IPS DF 6.9 (cell line): Measurements from ENCODE around the gene HM13.
"Not testable (repeated sequence)": the region's sequence is repeated elsewhere in the genome, so short reads cannot be mapped to it uniquely, and the experiment has no call there.

Source experiments
- DNase-seq: peaks from one replicate; pipeline ENCODE4 v3.0.0-alpha.2; 2013; ENCODE audit warnings: low read depth, low spot score
- H3K27ac ChIP-seq: one replicate; pipeline ENCODE4 v1.5.1; 2013; ENCODE audit warnings: low read length, control low read depth
- H3K27me3 ChIP-seq: 2 replicates; pipeline ENCODE4 v1.6.1; 2013; ENCODE audit warnings: mild to moderate bottlenecking, low read length; ENCODE audit not compliant: control insufficient read depth, insufficient read depth
- H3K36me3 ChIP-seq: 2 replicates; pipeline ENCODE4 v1.6.1; 2013; ENCODE audit warnings: low read length; ENCODE audit not compliant: control insufficient read depth, insufficient read depth
- H3K4me1 ChIP-seq: 2 replicates; pipeline ENCODE4 v1.6.1; 2013; ENCODE audit warnings: low read length; ENCODE audit not compliant: control insufficient read depth, insufficient read depth
- H3K4me3 ChIP-seq: 2 replicates; pipeline ENCODE4 v1.5.1; 2013; ENCODE audit warnings: mild to moderate bottlenecking, low read length
- H3K9me3 ChIP-seq: 2 replicates; pipeline ENCODE4 v1.6.1; 2013; ENCODE audit warnings: low read length, inconsistent platforms; ENCODE audit not compliant: control insufficient read depth, insufficient read depth
- WGBS: extraction: QIAGEN DNeasy Blood & Tissue Kit; methylation state at CpG from one replicate; pipeline ENCODE4 v1.1.7; 2013; ENCODE audit warnings: mixed read lengths, missing lambda C conversion rate; ENCODE audit not compliant: insufficient read length, insufficient coverage; 5-methylcytosine and 5-hydroxymethylcytosine counted together

HM13 gene

GRCh38 chr20:31574986-31575385 lies 60.7 kb downstream of the HM13 start:
- not testable (repeated sequence) for H3K4me3 ChIP-seq, H3K36me3 ChIP-seq, H3K4me1 ChIP-seq, DNase-seq, H3K27ac ChIP-seq, H3K27me3 ChIP-seq, H3K9me3 ChIP-seq
- WGBS, result no CpG with 5 or more reads among the region's 10 CpGs

- H3K27me3 ChIP-seq, result no peaks in the 10 kb centered on the region
- H3K9me3 ChIP-seq, result no peaks in the 10 kb centered on the region
- no peak for DNase-seq
- H3K4me1 ChIP-seq, result peaks cover 8% of the 10 kb centered on the region
- no CpG with 5 or more reads among the region's 2 CpGs for WGBS
- H3K27ac ChIP-seq, result no peak overlapping the region
- no peaks in the 10 kb centered on the region for H3K36me3 ChIP-seq
- H3K4me3 ChIP-seq, result no peak overlapping the region
Observed at GRCh38 chr20:31576751-31577150, 62.5 kb downstream of the HM13 start.

GRCh38 chr20:31577194-31577593 lies 63.0 kb downstream of the HM13 start:
- Histone ChIP-seq H3K9me3 (no peaks in the 10 kb centered on the region), H3K27me3 (no peaks in the 10 kb centered on the region), H3K27ac (no peak overlapping the region), H3K4me1 (peaks cover 8% of the 10 kb centered on the region), H3K36me3 (no peaks in the 10 kb centered on the region), H3K4me3 (no peak overlapping the region)
- DNase-seq, result no peak
- WGBS, result no CpG with 5 or more reads among the region's 9 CpGs

- H3K27ac ChIP-seq, result no peak overlapping the region
- H3K36me3 ChIP-seq, result no peaks in the 10 kb centered on the region
- no peaks in the 10 kb centered on the region for H3K27me3 ChIP-seq
- no peak overlapping the region for H3K4me3 ChIP-seq
- WGBS, result no CpG with 5 or more reads among the region's 43 CpGs
- no peaks in the 10 kb centered on the region for H3K9me3 ChIP-seq
- H3K4me1 ChIP-seq, result peaks cover 8% of the 10 kb centered on the region
- no peak for DNase-seq
Observed at GRCh38 chr20:31578448-31579138, 64.4 kb downstream of the HM13 start.

GRCh38 chr20:31579245-31579644 lies 65.0 kb downstream of the HM13 start:
- no peaks in the 10 kb centered on the region for H3K36me3 ChIP-seq
- H3K4me1 ChIP-seq, result peaks cover 8% of the 10 kb centered on the region
- H3K27ac ChIP-seq, result no peak overlapping the region
- no peaks in the 10 kb centered on the region for H3K27me3 ChIP-seq
- no CpG with 5 or more reads among the region's 6 CpGs for WGBS
- no peak overlapping the region for H3K4me3 ChIP-seq
- DNase-seq, result no peak
- no peaks in the 10 kb centered on the region for H3K9me3 ChIP-seq

- not testable (repeated sequence) for H3K4me3 ChIP-seq, H3K27me3 ChIP-seq, H3K36me3 ChIP-seq, DNase-seq, H3K4me1 ChIP-seq, H3K27ac ChIP-seq, H3K9me3 ChIP-seq
- no CpG with 5 or more reads among the region's 17 CpGs for WGBS
Observed at GRCh38 chr20:31579941-31580651, 65.9 kb downstream of the HM13 start.

GRCh38 chr20:31580706-31581105 lies 66.5 kb downstream of the HM13 start:
- H3K4me3 ChIP-seq, result no peak overlapping the region
- no peak overlapping the region for H3K27ac ChIP-seq
- peaks cover 8% of the 10 kb centered on the region for H3K4me1 ChIP-seq
- no CpG with 5 or more reads among the region's 7 CpGs for WGBS
- no peaks in the 10 kb centered on the region for H3K27me3 ChIP-seq
- no peaks in the 10 kb centered on the region for H3K9me3 ChIP-seq
- H3K36me3 ChIP-seq, result no peaks in the 10 kb centered on the region
- no peak for DNase-seq

GRCh38 chr20:31581391-31581790 lies 67.1 kb downstream of the HM13 start:
- WGBS, result no CpG with 5 or more reads among the region's 13 CpGs
- Histone ChIP-seq H3K36me3 (no peaks in the 10 kb centered on the region), H3K27ac (no peak overlapping the region), H3K4me1 (peaks cover 10% of the 10 kb centered on the region), H3K9me3 (no peaks in the 10 kb centered on the region), H3K27me3 (no peaks in the 10 kb centered on the region), H3K4me3 (no peak overlapping the region)
- no peak for DNase-seq

GRCh38 chr20:31587545-31588389 lies 73.5 kb downstream of the HM13 start:
- H3K9me3 ChIP-seq, result no peaks in the 10 kb centered on the region
- no peak for DNase-seq
- H3K36me3 ChIP-seq, result no peaks in the 10 kb centered on the region
- peak overlapping the region; percentile 18; the same call in 1 of the 2 replicates for H3K4me3 ChIP-seq
- no peak overlapping the region for H3K27ac ChIP-seq
- peaks cover 6% of the 10 kb centered on the region; the same call in 1 of the 2 replicates for H3K4me1 ChIP-seq
- H3K27me3 ChIP-seq, result no peaks in the 10 kb centered on the region
- WGBS, result no CpG with 5 or more reads among the region's 76 CpGs

- H3K4me1 ChIP-seq, result peaks cover 11% of the 10 kb centered on the region; the same call in 1 of the 2 replicates
- H3K9me3 ChIP-seq, result no peaks in the 10 kb centered on the region
- H3K27ac ChIP-seq, result no peak overlapping the region
- H3K27me3 ChIP-seq, result no peaks in the 10 kb centered on the region
- no CpG with 5 or more reads among the region's 7 CpGs for WGBS
- H3K36me3 ChIP-seq, result no peaks in the 10 kb centered on the region
- DNase-seq, result no peak
- H3K4me3 ChIP-seq, result no peak overlapping the region
Observed at GRCh38 chr20:31590717-31591225, 76.5 kb downstream of the HM13 start.
